ENCODE results near the gene RPL7L1. TPM values are rescaled to one million over a fixed set of nuclear protein-coding genes. Genes with fewer than 3 reads are reported as not detected.
A peak's percentile ranks its signal among the peaks of the same experiment; 100 is the strongest.
"Not testable (repeated sequence)": the region's sequence is repeated elsewhere in the genome, so short reads cannot be mapped to it uniquely, and the experiment has no call there.

The RPL7L1 gene
- total RNA-seq, 1 experiment from 2014 or later: 104 TPM

DNA sequence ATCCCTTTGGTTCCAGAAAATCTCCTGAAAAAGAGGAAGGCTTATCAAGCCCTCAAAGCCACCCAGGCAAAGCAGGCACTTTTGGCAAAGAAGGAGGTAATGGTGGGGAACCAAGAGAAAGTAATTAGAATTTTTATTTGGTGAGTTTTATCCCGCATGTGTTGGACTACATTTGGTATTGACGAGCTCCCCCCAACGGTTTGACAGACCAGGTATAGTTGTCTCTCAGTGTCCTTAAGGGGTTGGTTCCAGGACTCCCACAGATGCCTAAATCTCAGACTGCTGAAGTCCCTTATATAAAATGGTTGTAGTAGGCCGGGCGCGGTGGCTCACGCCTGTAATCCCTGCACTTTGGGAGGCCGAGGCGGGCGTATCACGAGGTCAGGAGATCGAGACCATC, 1.5 kb downstream of the RPL7L1 start:
- peaks cover 36% of the 10 kb centered on the region for H3K4me1 ChIP-seq (ENCODE audit: low read length)
- H3K4me3 ChIP-seq (ENCODE audit: low read length): peak overlapping the region; percentile 96
- DNase-seq: peak; percentile 52
- H2AFZ ChIP-seq (ENCODE audit: low read length); H4K20me1 ChIP-seq (ENCODE audit: insufficient read depth, low read depth, low read length); H3K9me2 ChIP-seq (replicated peaks; ENCODE audit: insufficient read depth, low read length); H3K27me3 ChIP-seq (ENCODE audit: low read length); H3K9me3 ChIP-seq (ENCODE audit: low read length): not testable (repeated sequence)
- peak overlapping the region; percentile 88 for H3K27ac ChIP-seq (ENCODE audit: low read length)
- H3K79me2 ChIP-seq (ENCODE audit: low read length): peaks cover 59% of the 10 kb centered on the region
- peaks cover 39% of the 10 kb centered on the region for H3K36me3 ChIP-seq (ENCODE audit: insufficient read depth, low read length)
- H3K4me2 ChIP-seq (ENCODE audit: low read depth, low read length, poor library complexity, severe bottlenecking): peak overlapping the region; percentile 91
- peak overlapping the region; percentile 97 for H3K9ac ChIP-seq (ENCODE audit: low read length)

DNA sequence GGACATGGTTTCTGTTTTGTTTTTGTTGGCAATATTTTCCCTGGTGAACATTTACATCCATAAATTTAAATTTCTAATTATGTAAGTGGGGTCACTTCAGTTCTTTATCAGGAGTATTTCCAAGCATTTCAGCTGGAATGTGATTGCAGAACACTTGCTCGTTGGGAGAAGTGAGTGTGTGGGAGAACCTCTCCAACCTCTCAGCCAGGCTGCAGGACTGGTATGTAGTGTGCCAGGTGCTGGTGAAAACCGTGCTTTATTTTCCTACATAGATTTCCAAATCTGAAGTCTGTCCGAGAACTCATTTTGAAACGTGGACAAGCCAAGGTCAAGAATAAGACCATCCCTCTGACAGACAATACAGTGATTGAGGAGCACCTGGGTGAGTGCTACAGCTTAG, 6.3 kb downstream of the RPL7L1 start:
- Histone ChIP-seq H3K27ac (ENCODE audit: low read length) (no peak overlapping the region), H3K79me2 (ENCODE audit: low read length) (peaks cover 47% of the 10 kb centered on the region), H4K20me1 (ENCODE audit: insufficient read depth, low read depth, low read length) (0 out of 2 replicates have a peak, but pooled peaks cover 6% of the 10 kb centered on the region), H3K9me2 (replicated peaks; ENCODE audit: insufficient read depth, low read length) (no peaks in the 10 kb centered on the region), H3K36me3 (ENCODE audit: insufficient read depth, low read length) (peaks cover 44% of the 10 kb centered on the region), H3K9ac (ENCODE audit: low read length) (no peak overlapping the region), H3K27me3 (ENCODE audit: low read length) (no peaks in the 10 kb centered on the region), H2AFZ (ENCODE audit: low read length) (no peak overlapping the region), H3K4me2 (ENCODE audit: low read depth, low read length, poor library complexity, severe bottlenecking) (peak overlapping the region; percentile 2), H3K4me3 (ENCODE audit: low read length) (no peak overlapping the region), H3K4me1 (ENCODE audit: low read length) (peaks cover 41% of the 10 kb centered on the region), H3K9me3 (ENCODE audit: low read length) (no peaks in the 10 kb centered on the region)
- no peak for DNase-seq

- not testable (repeated sequence) for H4K20me1 ChIP-seq (ENCODE audit: insufficient read depth, low read depth, low read length); H3K9ac ChIP-seq (ENCODE audit: low read length); H3K9me2 ChIP-seq (replicated peaks; ENCODE audit: insufficient read depth, low read length); H3K27me3 ChIP-seq (ENCODE audit: low read length); H2AFZ ChIP-seq (ENCODE audit: low read length); H3K9me3 ChIP-seq (ENCODE audit: low read length); DNase-seq
- Histone ChIP-seq H3K27ac (ENCODE audit: low read length) (peak overlapping the region; percentile 31), H3K4me1 (ENCODE audit: low read length) (peaks cover 46% of the 10 kb centered on the region), H3K4me3 (ENCODE audit: low read length) (peak overlapping the region; percentile 10; the same call in 1 of the 2 replicates), H3K4me2 (ENCODE audit: low read depth, low read length, poor library complexity, severe bottlenecking) (peak overlapping the region; percentile 69), H3K79me2 (ENCODE audit: low read length) (peaks cover 23% of the 10 kb centered on the region), H3K36me3 (ENCODE audit: insufficient read depth, low read length) (peaks cover 29% of the 10 kb centered on the region)
These were observed 8.8 kb downstream of the RPL7L1 start for GRCh38 chr6:42888201-42888600.

- H3K9me3 ChIP-seq (ENCODE audit: low read length): no peaks in the 10 kb centered on the region
- H3K4me3 ChIP-seq (ENCODE audit: low read length): peak overlapping the region; percentile 72
- H3K9me2 ChIP-seq (replicated peaks; ENCODE audit: insufficient read depth, low read length): no peaks in the 10 kb centered on the region
- H3K79me2 ChIP-seq (ENCODE audit: low read length): peaks cover 7% of the 10 kb centered on the region; the same call in 1 of the 2 replicates
- peaks cover 13% of the 10 kb centered on the region for H3K36me3 ChIP-seq (ENCODE audit: insufficient read depth, low read length)
- peak overlapping the region; percentile 91 for H3K27ac ChIP-seq (ENCODE audit: low read length)
- peak overlapping the region; percentile 69 for H3K4me2 ChIP-seq (ENCODE audit: low read depth, low read length, poor library complexity, severe bottlenecking)
- peaks cover 60% of the 10 kb centered on the region for H3K4me1 ChIP-seq (ENCODE audit: low read length)
- H3K27me3 ChIP-seq (ENCODE audit: low read length): no peaks in the 10 kb centered on the region
- H2AFZ ChIP-seq (ENCODE audit: low read length): no peak overlapping the region
- peak overlapping the region; percentile 88 for H3K9ac ChIP-seq (ENCODE audit: low read length)
- H4K20me1 ChIP-seq (ENCODE audit: insufficient read depth, low read depth, low read length): no peaks in the 10 kb centered on the region
- DNase-seq: peak; percentile 70
These were observed 10.4 kb downstream of the RPL7L1 start for GRCh38 chr6:42889815-42890214.

- peak overlapping the region; percentile 69 for H3K4me2 ChIP-seq (ENCODE audit: low read depth, low read length, poor library complexity, severe bottlenecking)
These were observed 11.1 kb downstream of the RPL7L1 start for GRCh38 chr6:42890311-42891198.

DNA sequence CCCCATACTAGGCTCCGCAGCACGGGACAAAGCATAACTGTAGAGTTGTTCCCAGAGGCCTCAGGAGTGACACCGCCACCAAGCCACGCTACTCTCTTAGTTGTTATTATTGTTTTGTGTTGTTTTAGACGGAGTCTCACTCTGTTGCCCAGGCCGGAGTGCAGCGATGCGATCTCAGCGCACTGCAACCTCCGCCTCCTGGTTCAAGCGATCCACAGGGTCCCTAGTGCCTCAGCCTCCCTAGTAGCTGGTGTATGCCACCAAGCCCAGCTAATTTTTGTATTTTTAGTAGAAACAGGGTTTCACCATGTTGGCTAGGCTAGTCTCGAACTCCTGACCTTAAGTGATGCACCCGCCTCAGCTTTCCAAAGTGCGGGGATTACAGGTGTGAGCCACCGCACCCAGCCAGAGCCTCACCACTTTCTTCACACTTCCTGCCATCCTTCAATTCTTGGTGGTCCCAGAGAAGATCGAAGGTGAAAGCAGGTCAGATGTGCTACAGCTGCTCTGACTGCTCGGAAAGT, 11.8 kb downstream of the RPL7L1 start:
- peak overlapping the region; percentile 58 for H2AFZ ChIP-seq (ENCODE audit: low read length)
- peak overlapping the region; percentile 69 for H3K4me2 ChIP-seq (ENCODE audit: low read depth, low read length, poor library complexity, severe bottlenecking)
- peak overlapping the region; percentile 72 for H3K4me3 ChIP-seq (ENCODE audit: low read length)

More at GRCh38 chr6:42890311-42891198, 11.1 kb downstream of the RPL7L1 start:
- Histone ChIP-seq H3K27me3 (ENCODE audit: low read length) (no peaks in the 10 kb centered on the region), H3K4me1 (ENCODE audit: low read length) (peaks cover 59% of the 10 kb centered on the region), H3K4me3 (ENCODE audit: low read length) (peak overlapping the region; percentile 72), H3K9me3 (ENCODE audit: low read length) (no peaks in the 10 kb centered on the region), H3K9ac (ENCODE audit: low read length) (peak overlapping the region; percentile 88), H2AFZ (ENCODE audit: low read length) (peak overlapping the region; percentile 58), H3K36me3 (ENCODE audit: insufficient read depth, low read length) (peaks cover 9% of the 10 kb centered on the region), H3K79me2 (ENCODE audit: low read length) (peaks cover 6% of the 10 kb centered on the region; the same call in 1 of the 2 replicates), H4K20me1 (ENCODE audit: insufficient read depth, low read depth, low read length) (no peaks in the 10 kb centered on the region), H3K27ac (ENCODE audit: low read length) (peak overlapping the region; percentile 91), H3K9me2 (replicated peaks; ENCODE audit: insufficient read depth, low read length) (no peaks in the 10 kb centered on the region)
- DNase-seq: peak; percentile 98

GRCh38 chr6:42894041-42894828, 14.8 kb downstream of the RPL7L1 start:
- H3K9me2 ChIP-seq (replicated peaks; ENCODE audit: insufficient read depth, low read length); H3K36me3 ChIP-seq (ENCODE audit: insufficient read depth, low read length); H3K27me3 ChIP-seq (ENCODE audit: low read length); H2AFZ ChIP-seq (ENCODE audit: low read length); H3K9me3 ChIP-seq (ENCODE audit: low read length); H3K79me2 ChIP-seq (ENCODE audit: low read length); H4K20me1 ChIP-seq (ENCODE audit: insufficient read depth, low read depth, low read length): not testable (repeated sequence)
- H3K4me1 ChIP-seq (ENCODE audit: low read length): peaks cover 53% of the 10 kb centered on the region
- H3K9ac ChIP-seq (ENCODE audit: low read length): peak overlapping the region; percentile 68
- H3K4me2 ChIP-seq (ENCODE audit: low read depth, low read length, poor library complexity, severe bottlenecking): peak overlapping the region; percentile 68
- DNase-seq: peak; percentile 83
- H3K27ac ChIP-seq (ENCODE audit: low read length): peak overlapping the region; percentile 97
- H3K4me3 ChIP-seq (ENCODE audit: low read length): peak overlapping the region; percentile 54; the same call in 1 of the 2 replicates

More for the DNA sequence above, 11.8 kb downstream of the RPL7L1 start:
- DNase-seq: no peak
- no peaks in the 10 kb centered on the region for H4K20me1 ChIP-seq (ENCODE audit: insufficient read depth, low read depth, low read length)
- peaks cover 4% of the 10 kb centered on the region for H3K36me3 ChIP-seq (ENCODE audit: insufficient read depth, low read length)
- H3K27me3 ChIP-seq (ENCODE audit: low read length): no peaks in the 10 kb centered on the region
- no peaks in the 10 kb centered on the region for H3K9me2 ChIP-seq (replicated peaks; ENCODE audit: insufficient read depth, low read length)
- peaks cover 55% of the 10 kb centered on the region for H3K4me1 ChIP-seq (ENCODE audit: low read length)
- peak overlapping the region; percentile 88 for H3K9ac ChIP-seq (ENCODE audit: low read length)
- H3K27ac ChIP-seq (ENCODE audit: low read length): peak overlapping the region; percentile 91
- no peaks in the 10 kb centered on the region for H3K79me2 ChIP-seq (ENCODE audit: low read length)
- no peaks in the 10 kb centered on the region for H3K9me3 ChIP-seq (ENCODE audit: low read length)

All from Karpas-422 (cell line).